ENCODE data around the gene SUSD6. TPM values are rescaled to one million over a fixed set of nuclear protein-coding genes. Genes with fewer than 3 reads are reported as not detected.

Gene SUSD6
- total RNA-seq, 1 experiment from 2014 or later: 3.7 TPM

DNA sequence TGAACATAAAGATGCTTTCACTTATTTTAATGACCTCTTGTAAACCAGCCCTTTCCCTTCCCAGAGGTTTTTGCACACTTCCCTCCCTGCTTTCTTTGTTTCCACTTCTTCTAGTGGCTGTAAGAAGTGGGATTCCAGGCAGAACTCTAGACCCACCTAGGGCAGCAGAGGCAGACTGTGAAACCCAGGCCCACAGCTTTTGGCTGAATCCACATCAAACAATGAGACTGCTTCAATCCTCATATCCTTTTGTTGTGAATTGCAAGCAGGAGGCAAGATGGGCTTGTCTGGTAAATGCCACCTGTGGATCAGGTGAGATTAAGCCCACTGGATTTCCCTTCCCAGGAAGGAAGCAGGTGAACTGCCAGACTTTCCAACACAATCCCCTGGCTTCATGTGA is 49.5 kb upstream of the SUSD6 start:
- no peaks in the 10 kb centered on the region for H4K20me1 ChIP-seq (ENCODE audit: control insufficient read depth, insufficient read depth, insufficient read length)
- Mint-ChIP-seq H3K36me3 (ENCODE audit: insufficient read depth in 1 of 3, low read depth in 3 of 3) (no peaks in the 10 kb centered on the region), H3K4me3 (no peak overlapping the region), H3K27ac (peak overlapping the region; percentile 27 to 79 (median 55); a peak in 6 of 7 replicates), H3K9me3 (no peaks in the 10 kb centered on the region; a peak in 1 of 5 replicates), H3K4me1 (peaks cover 30% of the 10 kb centered on the region in 2 experiments), H3K27me3 (ENCODE audit: low read depth) (no peaks in the 10 kb centered on the region)
- no peak overlapping the region for H3K27ac ChIP-seq (ENCODE audit: insufficient read length, low read depth, low read length)
- H3K4me1 ChIP-seq (ENCODE audit: insufficient read depth, low read length): peaks cover 2% of the 10 kb centered on the region; the same call in 1 of the 2 replicates
- H4K8ac ChIP-seq (replicated peaks; ENCODE audit: insufficient read length, low read depth, low read length): no peak overlapping the region
- no peak for DNase-seq
- H3K9me3 ChIP-seq (ENCODE audit: control insufficient read depth, low read depth, low read length): no peaks in the 10 kb centered on the region
- H3K9ac ChIP-seq (ENCODE audit: extremely low read depth, insufficient read length, low read length): no peak overlapping the region
- no peaks in the 10 kb centered on the region for H3K27me3 ChIP-seq (ENCODE audit: insufficient read depth, low read length)
- no peak overlapping the region for H3K23ac ChIP-seq (ENCODE audit: insufficient read length, low read depth, low read length)
- no peak overlapping the region for H2BK5ac ChIP-seq (ENCODE audit: insufficient read length, low read length)
- H3K56ac ChIP-seq (ENCODE audit: insufficient read length, low read depth, low read length): no peak overlapping the region
- no peak overlapping the region for H2BK120ac ChIP-seq (ENCODE audit: low read depth, low read length, poor library complexity, severe bottlenecking)
- H3K18ac ChIP-seq (ENCODE audit: insufficient read length, low read depth, low read length): no peak overlapping the region
- no peak overlapping the region for H4K91ac ChIP-seq (ENCODE audit: insufficient read length, low read depth, low read length)
- H2BK12ac ChIP-seq (ENCODE audit: insufficient read length, low read depth, low read length): no peak overlapping the region
- no peak overlapping the region for H2BK20ac ChIP-seq (ENCODE audit: low read depth, low read length, poor library complexity, severe bottlenecking)
- H4K5ac ChIP-seq (ENCODE audit: insufficient read length, low read depth, low read length): no peak overlapping the region
- no peaks in the 10 kb centered on the region for H3K23me2 ChIP-seq (ENCODE audit: insufficient read length, low read depth, low read length, poor library complexity, severe bottlenecking)
- H3K4ac ChIP-seq (ENCODE audit: low read depth, low read length): no peak overlapping the region
- TF ChIP-seq, protein P1, sequence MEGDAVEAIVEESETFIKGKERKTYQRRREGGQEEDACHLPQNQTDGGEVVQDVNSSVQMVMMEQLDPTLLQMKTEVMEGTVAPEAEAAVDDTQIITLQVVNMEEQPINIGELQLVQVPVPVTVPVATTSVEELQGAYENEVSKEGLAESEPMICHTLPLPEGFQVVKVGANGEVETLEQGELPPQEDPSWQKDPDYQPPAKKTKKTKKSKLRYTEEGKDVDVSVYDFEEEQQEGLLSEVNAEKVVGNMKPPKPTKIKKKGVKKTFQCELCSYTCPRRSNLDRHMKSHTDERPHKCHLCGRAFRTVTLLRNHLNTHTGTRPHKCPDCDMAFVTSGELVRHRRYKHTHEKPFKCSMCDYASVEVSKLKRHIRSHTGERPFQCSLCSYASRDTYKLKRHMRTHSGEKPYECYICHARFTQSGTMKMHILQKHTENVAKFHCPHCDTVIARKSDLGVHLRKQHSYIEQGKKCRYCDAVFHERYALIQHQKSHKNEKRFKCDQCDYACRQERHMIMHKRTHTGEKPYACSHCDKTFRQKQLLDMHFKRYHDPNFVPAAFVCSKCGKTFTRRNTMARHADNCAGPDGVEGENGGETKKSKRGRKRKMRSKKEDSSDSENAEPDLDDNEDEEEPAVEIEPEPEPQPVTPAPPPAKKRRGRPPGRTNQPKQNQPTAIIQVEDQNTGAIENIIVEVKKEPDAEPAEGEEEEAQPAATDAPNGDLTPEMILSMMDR (conservative IDR thresholded peaks at IDR 0.05): no peak
- H2AFZ ChIP-seq (ENCODE audit: low read length): no peak overlapping the region
- H2AK5ac ChIP-seq (ENCODE audit: insufficient read length, low read length): no peak overlapping the region
- H3T11ph ChIP-seq (ENCODE audit: low read length): no peak overlapping the region
- H3K79me1 ChIP-seq (ENCODE audit: insufficient read depth, low read depth, low read length, poor library complexity, severe bottlenecking): no peaks in the 10 kb centered on the region
- H3K4me2 ChIP-seq (ENCODE audit: insufficient read depth, insufficient read length, low read length): no peak overlapping the region
- no peak overlapping the region for H2BK15ac ChIP-seq (ENCODE audit: low read depth, low read length)
- H3K79me2 ChIP-seq (ENCODE audit: insufficient read depth, low read length): no peaks in the 10 kb centered on the region
- H3K14ac ChIP-seq (ENCODE audit: insufficient read depth, low read length): no peak overlapping the region
